Effector CD8-positive, alpha-beta T cell (primary cell): ENCODE measurements around the gene IGF2BP2.

Source experiments
- DNase-seq: peaks from one replicate; lab custom pipeline; 2025; lab: John Stamatoyannopoulos, UW

Gene IGF2BP2

DNA sequence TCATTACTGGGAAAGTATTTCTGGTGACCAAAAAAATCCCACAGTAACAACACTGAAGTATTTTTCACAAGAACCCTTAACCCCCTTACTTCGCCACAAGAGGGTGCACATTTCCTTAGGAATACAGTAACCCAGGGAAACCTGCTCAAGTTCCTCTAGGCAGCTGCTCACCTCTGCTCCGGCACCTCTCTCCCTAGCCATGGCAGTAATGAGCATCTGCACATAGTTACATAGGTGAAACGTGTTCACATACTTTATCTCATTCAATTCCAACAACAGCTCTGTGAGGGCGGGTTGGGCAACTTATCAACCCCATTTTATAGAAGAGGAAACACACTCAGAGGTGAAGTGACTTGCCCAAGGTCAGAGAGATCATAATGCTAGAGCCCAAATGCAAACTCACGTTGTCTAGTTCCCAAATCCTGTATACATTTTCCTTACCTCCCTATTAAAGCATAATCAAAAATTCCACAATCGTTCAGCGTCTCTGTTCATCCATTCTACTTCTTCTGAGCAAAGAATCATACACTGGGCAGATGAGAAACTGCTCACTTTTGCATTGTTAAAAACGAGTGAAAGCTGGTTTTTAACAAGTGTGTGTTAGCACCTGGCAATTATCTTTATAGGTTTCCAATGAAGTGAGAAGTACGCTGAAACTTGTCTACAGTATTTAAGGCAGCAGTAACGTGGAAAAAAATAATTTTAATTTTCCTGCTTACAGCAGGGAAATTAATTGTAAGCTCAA, 90.7 kb downstream of the IGF2BP2 start:
- DNase-seq = no peak

DNA sequence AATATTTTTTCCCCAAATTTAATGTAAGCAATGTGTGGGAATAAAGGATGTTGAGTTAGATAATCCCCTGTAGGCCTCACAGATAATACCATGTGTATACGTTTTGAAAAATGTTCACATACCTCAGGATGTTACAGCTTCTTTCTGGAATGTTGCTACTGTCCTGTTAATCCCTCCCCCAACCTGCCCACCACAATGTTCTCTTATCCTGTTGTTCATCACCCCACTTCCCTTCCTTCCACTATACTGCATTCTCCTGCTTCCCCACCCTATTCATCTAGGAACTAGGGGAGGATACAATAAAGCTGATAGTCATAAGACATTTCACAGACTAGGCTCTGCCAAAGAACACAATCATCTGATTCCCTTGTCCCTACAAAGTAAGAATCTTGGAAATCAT, 92.1 kb downstream of the IGF2BP2 start:
- DNase-seq = no peak

DNA sequence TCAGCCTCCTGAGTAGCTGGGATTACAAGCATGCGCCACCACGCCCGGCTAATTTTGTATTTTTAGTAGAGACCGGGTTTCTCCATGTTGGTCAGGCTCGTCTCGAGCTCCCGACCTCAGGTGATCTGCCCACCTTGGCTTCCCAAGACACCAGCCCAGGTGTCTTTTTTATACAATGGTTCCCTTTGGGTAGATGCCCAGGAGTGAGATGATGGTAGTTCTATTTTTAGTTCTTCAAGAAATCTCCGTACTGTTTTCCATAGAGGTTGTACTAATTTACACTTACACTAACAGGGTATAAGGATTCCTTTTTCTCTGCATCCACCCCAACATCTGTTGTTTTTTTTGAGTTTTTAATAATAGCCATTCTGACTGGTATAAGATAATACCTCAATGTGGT, 94.3 kb downstream of the IGF2BP2 start:
- no peak for DNase-seq

DNA sequence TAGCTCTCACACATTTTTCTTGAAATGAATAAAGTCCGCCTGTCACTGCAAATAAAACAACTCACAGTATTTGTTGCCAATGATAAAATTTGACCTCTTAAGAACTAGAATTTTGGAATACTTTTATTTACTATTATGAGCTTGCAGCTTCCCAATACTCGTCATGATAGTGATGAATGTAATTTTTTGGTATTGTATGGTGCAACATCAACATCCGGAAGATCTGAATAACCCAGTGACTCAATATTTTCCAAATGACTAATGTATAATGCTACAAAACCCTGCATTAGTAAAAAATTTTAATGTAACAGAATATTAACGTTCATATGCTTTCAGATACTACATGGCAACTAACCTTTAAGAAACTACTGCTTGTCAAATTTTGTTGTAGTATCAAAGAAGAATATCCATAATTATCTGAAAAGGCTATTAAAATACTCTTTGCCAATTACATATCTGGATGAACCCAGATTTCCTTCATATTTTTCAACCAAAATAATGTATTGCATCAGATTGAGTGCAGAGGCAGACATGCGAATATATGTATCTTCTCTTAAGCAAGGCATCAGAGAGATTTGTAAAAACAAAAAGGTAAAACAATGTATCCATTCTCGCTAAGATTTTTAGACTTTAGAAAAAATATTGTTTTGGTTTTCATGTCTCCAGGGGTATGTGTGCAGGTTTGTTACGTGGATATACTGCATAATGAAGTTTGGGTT, 95.3 kb downstream of the IGF2BP2 start:
- no peak for DNase-seq

DNA sequence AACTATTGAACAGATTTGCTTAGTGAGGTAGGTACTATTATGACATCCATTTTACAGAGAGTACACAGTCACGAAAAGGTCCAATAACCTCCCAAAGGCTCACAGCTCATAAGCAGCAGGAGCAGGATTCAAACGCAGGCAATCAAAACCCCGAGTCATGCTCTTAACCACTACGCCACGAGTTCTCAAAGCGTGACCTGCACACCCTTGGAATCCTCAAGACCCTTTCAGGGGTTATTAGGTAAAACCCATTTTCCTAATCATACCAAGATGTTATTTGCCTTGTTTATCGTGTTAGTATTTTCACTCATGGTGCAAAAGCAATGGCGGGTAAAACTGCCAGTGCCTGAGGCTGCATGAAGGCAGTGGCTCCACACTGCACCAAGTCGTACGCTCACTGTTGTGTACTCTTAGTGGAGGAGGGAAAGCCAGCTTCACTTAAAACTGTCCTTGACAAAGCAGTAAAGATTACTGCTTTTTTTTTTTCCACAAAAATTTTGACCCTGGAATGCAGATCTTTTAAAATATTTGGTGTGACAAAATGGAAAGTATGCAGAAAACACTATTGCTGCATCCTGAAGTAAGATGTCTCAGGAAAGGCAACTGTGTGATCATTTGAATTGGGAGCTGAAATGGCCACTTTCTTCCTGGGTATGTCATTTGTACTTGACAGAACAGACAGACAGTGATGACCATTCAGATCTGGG, 96.1 kb downstream of the IGF2BP2 start:
- no peak for DNase-seq

DNA sequence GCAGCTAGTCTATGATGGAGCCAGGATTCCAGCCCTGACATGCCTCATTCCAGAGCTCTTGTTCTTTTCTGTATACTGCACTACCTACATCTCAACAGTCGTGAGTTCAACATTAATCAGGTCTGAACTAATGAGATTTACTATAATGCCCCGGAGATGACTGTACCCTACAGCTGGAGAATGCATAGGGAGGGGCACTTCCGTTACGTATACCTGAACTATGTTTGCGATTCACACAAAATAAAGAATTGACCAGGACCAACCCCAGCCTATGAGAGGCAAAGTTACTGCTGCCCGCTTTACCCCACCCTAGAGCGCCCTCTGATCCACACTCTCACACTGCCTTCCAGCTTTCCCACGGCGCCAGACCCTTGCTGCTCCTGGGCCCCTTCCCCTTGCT, 97.0 kb downstream of the IGF2BP2 start:
- no peak for DNase-seq

DNA sequence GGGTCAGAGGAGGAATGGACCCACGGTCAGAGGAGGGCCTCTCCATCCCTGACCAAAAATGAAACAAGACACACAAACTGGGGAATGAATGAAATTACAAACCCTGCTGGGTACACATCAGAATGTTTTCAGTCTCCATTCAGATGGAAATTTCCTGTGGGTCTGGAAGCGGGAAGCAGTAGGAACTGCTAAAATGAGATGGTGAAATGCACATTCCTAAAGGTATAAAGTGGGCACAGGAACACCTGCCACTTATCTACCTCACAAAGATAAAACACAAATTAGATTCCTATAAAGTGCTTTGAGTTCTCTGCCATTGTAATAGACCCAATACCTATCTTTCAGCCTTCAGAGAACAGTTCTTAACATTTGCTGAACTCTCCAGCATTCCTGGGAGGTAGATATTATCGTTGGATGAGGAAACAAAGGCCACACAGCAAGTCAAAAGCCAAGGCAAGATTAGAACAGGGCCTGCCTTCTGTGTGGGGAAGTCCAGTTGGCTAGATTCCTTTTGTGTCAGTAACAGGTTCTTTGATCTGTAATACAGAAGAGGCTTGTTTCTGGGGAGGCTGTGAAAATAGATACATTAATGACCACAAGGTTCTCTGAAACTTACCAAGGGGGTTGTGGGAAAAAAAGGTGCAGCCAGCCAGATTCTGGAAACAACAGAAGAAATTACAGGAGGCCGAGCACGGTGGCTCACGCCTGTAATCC, 98.4 kb downstream of the IGF2BP2 start:
- no peak for DNase-seq

DNA sequence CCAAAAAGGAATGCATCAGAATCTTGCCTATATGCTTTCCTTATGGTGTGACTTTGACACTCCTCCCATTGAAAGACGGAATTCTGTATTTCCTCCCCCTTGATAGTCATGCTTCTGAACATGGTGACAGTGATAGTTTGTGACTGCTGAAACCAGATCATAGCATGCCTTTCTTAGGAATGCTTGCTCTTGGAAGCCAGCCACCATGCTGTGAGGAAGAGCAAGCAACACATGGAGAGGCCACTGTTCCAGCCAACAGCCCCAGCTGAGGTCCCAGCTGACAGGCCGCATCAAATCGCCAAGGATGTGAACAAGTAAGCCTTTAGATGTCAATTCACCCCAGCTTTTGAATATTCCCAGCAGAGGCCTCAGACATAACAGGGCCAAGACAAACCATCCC, 100.1 kb downstream of the IGF2BP2 start:
- no peak for DNase-seq

DNA sequence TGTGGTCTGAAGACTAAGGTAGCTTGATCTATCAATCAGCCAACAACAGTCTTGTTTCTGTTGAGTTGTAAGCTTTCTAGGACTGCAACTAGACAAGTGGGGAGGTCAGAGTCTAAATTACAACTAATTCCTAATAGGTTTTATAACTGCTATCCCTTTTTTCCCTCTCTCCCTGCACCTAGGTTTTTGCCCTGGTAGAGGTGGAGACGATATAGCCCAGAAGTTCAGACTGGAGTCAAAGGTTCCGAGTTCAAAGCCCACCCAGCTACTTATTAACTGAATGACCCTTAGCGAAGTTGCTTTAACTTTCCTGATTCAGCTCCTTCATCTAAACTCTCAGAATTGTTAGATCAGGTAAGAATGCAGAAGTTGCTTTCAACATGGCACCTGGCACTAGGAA, 100.6 kb downstream of the IGF2BP2 start:
- DNase-seq = no peak

DNA sequence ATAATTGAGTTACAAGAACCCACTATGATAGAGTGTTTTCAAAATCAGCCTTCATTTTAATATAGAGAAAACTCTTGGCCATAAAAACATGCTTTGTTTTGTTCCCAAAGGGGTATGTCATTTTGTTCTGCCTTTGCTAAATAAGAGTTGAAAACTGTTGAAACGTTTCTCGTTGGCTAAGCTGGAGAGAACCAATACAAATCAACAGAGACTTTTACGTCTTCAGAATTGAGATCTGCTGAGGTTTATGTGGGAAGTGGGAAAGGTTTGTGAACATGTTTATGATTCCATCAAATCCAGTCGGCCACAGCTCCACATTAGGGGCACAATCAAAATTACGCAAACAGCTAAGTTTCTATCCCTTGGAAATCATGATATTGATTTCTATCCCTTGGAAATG, 102.0 kb downstream of the IGF2BP2 start:
- DNase-seq = no peak

DNA sequence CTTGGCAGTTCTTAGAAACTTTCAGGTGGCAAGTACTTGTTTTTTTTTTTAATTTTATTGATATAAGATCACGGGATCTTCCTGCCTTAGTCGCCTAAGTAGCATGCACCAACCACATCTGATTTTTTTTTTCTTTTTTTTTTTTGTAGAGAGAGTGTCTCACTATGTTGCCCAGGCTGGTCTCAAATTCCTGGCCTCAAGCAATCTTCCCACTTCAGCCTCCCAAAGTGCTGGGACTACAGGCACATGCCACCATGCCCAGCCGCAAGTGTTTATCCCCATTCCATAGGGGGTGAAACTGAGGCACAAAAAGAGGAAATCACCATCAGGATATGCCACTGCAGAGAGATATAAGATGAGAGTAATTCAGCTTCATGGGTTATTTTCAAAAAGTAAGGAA, 102.9 kb downstream of the IGF2BP2 start:
- DNase-seq = no peak

DNA sequence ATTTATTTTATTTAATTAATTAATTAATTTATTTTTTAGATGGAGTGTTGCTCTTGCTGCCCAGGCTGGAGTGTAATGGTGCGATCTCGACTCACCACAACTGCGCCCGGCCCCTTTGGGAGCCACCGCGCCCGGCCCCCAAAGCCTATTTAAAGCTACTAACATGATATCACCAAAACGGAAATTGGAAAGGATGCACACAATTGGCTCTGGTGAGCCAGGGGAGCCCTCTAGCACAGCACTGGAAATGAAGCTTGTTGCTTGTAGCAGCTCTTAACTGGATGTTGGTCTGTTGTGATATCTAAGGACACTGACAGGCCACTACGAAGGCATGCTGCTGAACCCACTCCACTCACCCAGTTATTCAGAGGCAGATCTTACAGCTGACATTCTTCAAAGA, 104.5 kb downstream of the IGF2BP2 start:
- DNase-seq = no peak

DNA sequence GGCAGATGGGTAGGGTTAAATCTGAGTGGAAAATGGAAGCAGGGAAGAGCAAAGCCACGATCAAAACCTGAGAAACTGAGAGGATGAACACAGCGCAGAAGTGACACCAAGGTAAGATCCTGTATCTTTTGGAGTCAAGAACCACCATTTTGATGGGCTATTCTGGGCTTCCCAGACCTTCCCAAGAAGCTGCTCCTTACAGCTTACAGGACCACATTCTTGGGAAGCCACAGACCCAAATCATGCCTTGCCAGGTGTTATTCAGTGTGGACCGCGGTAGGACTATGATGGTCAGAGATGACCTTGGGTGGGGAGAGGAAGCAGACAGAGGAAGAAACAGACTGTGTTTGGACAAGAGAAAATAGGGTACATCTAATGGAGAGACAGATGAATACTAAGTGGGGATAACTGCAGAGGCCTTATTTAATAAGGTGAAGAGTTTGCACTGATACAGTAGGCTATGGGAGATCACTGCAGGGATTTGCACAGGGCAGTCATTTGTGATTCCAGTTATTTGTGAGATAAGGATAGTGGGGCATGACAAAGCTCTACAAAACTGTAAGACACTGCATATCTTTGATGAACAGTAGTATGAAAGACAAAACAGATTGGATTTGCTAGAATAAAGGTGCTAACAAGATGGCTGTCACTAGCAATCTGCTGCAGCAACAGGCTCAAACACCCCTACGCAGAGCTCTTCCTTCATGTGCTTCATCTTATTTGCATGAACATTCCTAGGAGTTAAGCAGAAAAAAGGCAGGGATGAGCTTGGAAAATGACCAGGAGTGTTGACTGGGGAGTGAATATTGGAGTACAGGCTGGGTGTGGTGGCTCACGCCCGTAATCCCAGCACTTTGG, 105.9 kb downstream of the IGF2BP2 start:
- no peak for DNase-seq

DNA sequence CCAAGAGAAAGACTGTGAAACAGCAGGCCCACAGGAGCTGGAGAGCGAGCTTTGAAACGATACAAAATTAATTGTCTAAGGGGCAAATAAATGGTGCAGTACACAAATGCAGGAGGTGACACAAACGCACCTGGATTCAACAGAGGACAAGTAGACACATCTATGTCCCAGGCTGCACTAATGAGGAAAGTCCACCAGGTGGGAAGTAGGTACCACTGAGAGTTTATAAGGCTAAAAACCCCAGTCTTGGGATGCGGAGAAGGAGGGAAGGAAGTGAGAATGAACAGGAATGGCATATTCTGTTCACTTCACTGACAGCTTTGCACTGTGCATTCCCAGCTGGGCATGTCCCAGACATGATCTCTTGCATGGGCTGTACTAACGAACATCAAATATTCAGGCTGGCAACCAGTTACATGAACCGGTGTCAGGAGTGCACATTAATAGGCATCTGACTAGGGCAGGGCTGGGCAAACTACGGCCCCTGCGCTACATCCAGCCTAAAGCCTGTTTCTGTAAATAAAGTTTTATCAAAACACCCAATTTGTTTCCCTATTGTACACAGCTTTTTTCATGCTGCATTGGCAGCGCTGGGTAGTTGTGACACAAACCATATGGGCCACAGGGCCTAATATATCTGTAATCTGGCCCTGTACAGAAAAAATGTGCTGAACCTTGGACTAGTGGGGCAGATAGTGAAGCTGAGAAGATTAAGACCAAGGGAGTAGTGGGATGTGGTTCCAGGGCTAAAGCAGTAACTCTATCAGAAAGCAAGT, 107.0 kb downstream of the IGF2BP2 start:
- no peak for DNase-seq

DNA sequence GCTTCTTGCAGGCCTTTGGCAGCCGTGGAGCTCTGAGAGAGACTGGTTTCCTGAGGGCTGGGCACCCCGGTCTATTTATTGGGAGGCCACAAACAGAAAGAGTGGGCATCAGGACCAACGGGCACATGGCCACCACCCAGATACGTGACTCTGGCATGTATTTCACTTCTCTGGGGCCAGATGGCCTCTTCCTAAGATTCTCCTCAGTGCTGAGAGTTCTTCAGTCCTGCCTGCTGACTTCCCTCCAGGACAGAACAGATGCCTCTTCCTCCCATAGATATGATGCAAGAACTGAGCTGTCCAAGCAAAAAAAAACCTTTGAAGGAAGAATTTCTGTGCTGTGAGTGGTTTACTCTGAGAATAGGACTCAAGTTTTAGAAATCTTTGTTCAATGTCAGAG, 107.7 kb downstream of the IGF2BP2 start:
- DNase-seq = no peak

DNA sequence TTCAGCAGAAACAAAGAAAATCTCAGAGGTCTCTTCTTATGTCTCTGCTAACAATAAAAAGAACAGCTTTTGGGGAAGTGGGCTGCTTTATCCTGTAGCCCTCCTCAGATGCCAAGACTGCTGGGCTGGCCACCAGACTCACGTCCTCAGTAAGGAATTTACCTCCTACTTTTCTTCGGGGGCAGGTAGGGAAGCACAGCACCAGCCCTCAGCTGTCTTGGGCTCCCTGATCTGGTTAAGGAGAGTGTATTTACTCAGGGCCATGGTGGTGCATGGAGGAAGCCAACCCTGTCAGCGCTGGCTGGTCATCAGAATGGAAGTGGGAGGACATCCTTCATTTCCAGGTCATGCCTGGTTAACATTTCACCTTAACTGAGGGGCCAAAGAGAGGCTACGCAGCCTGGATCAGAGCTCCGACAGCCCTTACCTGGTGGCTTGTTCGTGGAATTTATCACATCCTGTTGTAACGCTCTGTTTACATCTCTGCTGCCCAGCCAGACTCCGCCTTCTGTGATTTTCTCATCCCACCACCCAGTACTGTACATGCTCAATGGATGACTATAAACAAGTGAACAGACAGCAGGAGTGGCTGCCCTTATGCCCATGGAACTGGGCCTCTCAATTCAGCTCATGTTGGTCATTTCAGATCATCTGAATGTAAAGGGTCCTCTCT, 108.3 kb downstream of the IGF2BP2 start:
- DNase-seq = no peak

DNA sequence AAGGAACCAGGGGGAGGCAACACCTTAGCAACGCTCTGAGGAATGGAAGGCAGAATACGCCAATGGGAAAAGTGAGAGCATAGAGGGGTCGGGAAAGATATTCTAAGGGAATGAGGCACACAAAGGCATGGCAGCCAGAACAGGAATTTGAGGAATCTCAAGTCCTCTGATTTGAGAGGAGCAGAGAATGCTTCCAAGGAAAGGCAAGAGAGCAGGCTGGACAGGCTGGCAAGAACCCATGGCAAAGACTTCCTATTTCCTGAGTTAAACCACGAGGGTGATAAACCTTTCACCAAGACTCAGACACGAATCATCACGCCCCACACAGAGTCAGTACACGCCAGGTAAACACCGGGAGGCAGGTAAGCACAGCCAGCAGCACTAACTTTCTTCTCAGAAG, 109.8 kb downstream of the IGF2BP2 start:
- no peak for DNase-seq

DNA sequence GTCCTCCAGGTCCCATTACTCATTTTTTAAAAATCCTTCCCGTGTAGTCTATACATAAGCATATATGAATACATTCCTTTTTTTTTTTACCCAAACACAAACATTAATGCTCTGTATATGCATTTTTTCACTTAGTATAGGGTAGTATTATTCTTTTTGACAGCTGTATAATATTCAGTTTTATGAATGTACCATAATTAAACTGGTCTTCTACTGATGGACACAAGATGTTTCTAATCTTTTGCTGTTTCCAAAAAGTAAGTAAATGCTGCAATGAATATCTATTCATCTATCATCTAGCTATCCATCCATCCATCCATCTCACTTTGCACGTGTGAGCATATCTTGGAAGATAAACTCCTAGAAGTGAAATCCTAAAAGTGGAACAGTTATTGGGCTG, 110.8 kb downstream of the IGF2BP2 start:
- DNase-seq = no peak

DNA sequence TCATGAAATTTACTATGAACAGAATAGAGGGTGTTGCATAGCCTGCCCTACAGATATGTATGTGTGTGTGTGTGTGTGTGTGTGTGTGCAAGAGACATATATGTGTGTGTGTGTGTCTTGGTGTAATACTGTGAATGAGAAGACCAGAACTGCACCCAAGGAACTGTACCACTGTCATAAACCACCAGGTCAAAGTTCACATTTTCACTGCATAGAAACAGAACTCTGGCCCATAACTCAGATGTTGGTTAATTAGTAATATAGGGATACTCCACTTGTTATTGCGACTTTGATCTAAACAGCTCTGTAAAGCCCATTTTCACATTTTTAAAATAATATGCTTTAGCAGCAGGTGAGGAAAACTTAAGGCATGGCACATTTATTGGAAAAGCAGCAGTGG, 111.8 kb downstream of the IGF2BP2 start:
- no peak for DNase-seq

DNA sequence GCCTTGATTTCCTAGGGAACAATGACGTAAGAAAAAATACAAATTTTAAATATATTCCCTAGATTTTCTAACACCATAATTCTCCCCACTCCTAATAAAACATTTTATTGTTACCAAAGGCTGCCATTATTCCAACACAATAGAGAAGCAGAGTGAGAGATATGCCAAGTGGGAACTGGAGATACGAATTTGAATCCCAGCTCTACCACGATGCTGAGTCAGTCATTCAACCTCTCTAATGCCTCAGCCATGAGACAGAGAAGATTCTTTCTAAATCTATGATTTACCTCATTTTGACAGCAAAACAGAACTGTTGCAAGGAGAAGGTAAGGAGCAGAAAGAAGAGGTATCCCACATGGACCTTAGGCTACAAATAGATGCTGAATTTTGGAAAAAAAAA, 112.5 kb downstream of the IGF2BP2 start:
- no peak for DNase-seq
